ENCODE measurements around the gene DYSF.

- TF ChIP-seq, protein P1, sequence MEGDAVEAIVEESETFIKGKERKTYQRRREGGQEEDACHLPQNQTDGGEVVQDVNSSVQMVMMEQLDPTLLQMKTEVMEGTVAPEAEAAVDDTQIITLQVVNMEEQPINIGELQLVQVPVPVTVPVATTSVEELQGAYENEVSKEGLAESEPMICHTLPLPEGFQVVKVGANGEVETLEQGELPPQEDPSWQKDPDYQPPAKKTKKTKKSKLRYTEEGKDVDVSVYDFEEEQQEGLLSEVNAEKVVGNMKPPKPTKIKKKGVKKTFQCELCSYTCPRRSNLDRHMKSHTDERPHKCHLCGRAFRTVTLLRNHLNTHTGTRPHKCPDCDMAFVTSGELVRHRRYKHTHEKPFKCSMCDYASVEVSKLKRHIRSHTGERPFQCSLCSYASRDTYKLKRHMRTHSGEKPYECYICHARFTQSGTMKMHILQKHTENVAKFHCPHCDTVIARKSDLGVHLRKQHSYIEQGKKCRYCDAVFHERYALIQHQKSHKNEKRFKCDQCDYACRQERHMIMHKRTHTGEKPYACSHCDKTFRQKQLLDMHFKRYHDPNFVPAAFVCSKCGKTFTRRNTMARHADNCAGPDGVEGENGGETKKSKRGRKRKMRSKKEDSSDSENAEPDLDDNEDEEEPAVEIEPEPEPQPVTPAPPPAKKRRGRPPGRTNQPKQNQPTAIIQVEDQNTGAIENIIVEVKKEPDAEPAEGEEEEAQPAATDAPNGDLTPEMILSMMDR (conservative IDR thresholded peaks at IDR 0.05; ENCODE audit: low read length), result no peak
- no peak for TF ChIP-seq EZH2phosphoT487 (IDR thresholded peaks at IDR 0.05; ENCODE audit: borderline replicate concordance)
These were observed 44.9 kb downstream of the DYSF start for GRCh38 chr2:71498261-71498701.
